Thyroid gland (tissue), 4 donors: ENCODE data around the gene UBN1.

Experiments used
- CTCF ChIP-seq, 6 experiments: fragments of 200-600 bp in 3 of 6; fragments of 450-650 bp in 3 of 6; sonication (generic) in 3 of 6; IDR thresholded peaks; one replicate each; pipeline ENCODE4 v1.5.1; 2016 to 2019; ENCODE audit warnings: antibody characterized with exemption in 6 of 6, mild to moderate bottlenecking in 2 of 6, inconsistent platforms in 1 of 6, moderate library complexity in 1 of 6
- POLR2A ChIP-seq, 2 donors: fragments of 450-650 bp; IDR thresholded peaks; one replicate each; pipeline ENCODE4 v1.6.1; 2017; ENCODE audit warnings: antibody characterized with exemption in 2 of 2, mild to moderate bottlenecking in 2 of 2, moderate library complexity in 1 of 2

DNA sequence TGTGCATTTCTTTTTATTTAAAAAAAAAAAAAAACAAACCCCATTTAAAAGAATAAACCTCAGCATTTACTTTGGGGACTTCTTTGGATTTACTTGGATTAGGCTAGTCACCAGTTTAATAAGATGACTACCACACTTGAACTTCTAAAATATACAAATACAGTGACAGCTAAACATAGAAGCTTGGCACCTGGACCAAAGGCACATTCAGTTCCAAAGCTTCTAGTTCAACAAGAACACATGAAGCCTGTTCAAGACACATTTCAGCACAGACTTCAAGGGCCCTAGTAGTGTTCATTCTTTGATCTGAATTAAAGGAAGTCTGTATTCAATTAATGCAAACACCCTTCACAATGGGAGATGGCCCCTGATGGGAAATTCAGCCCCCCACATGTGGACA is 33.2 kb upstream of the UBN1 start:
- no peak for TF ChIP-seq CTCF (IDR thresholded peaks at IDR 0.05)
- TF ChIP-seq POLR2A (IDR thresholded peaks at IDR 0.05), result no peak
